HL-60 (cell line): Measurements from ENCODE around the gene COL6A3.

Source experiments
- CTCF ChIP-seq: IDR thresholded peaks from one replicate; pipeline ENCODE4 v1.5.1; 2011; ENCODE audit warnings: low read length, control low read depth, inconsistent platforms; ENCODE audit not compliant: insufficient read depth
- POLR2AphosphoS5 ChIP-seq: IDR thresholded peaks from 2 replicates; pipeline ENCODE4 v1.6.1; 2012; ENCODE audit warnings: low read depth

GRCh38 chr2:237430861-237431260 lies 16.9 kb upstream of the COL6A3 start:
- TF ChIP-seq CTCF, result no peak
- TF ChIP-seq POLR2AphosphoS5, result no peak
